PC-9 (cell line): Measurements from ENCODE around the gene ASB11. TPM values are rescaled to one million over a fixed set of nuclear protein-coding genes. Genes with fewer than 3 reads are reported as not detected.

ENCODE experiments used
- BruUV-seq: library from RNA; stranded (reverse); fragments of 400-500 nt; replicated peaks from 2 replicates; lab custom pipeline; 2021; lab: Mats Ljungman, UMichigan
- CTCF ChIA-PET: fragments of 300-600 bp; sonication (Branson Sonifier 250); formaldehyde crosslinking; loops from one replicate; lab custom pipeline; 2022; ENCODE audit warnings: antibody characterized with exemption; lab: Charles Lee
- POLR2A ChIA-PET: fragments of 300-600 bp; sonication (Branson Sonifier 250); formaldehyde crosslinking; loops from one replicate; lab custom pipeline; 2022; ENCODE audit warnings: antibody characterized with exemption; ENCODE audit not compliant: unreplicated experiment; lab: Charles Lee
- DNase-seq, 2 experiments: peaks; one replicate each; pipeline versions ENCODE4 v3.0.0 to v3.0.0-alpha.2; 2015 to 2022; ENCODE audit warnings: mixed read lengths in 1 of 2
- H2AFZ ChIP-seq: fragments of 200-600 bp; sonication (generic); 2 replicates; pipeline ENCODE4 v1.8.1; 2017; ENCODE audit warnings: antibody characterized with exemption
- H3F3A ChIP-seq: fragments of 200-600 bp; sonication (generic); 2 replicates; pipeline ENCODE4 v1.8.1; 2017; ENCODE audit warnings: antibody characterized with exemption, mild to moderate bottlenecking, low read depth; ENCODE audit not compliant: insufficient read depth
- H3K27ac ChIP-seq: fragments of 200-600 bp; sonication (generic); 2 replicates; pipeline ENCODE4 v1.6.1; 2016; ENCODE audit warnings: mixed run types
- H3K27me3 ChIP-seq: fragments of 200-600 bp; sonication (generic); 2 replicates; pipeline ENCODE4 v1.6.1; 2016; ENCODE audit warnings: low read depth, mixed run types; ENCODE audit not compliant: insufficient read depth
- H3K36me3 ChIP-seq: fragments of 200-600 bp; sonication (generic); 2 replicates; pipeline ENCODE4 v1.6.1; 2016; ENCODE audit warnings: low read depth, mixed run types
- H3K4me1 ChIP-seq: fragments of 200-600 bp; sonication (generic); replicated peaks from 2 replicates; pipeline ENCODE4 v1.6.1; 2016; ENCODE audit warnings: mixed run types; ENCODE audit not compliant: insufficient read depth
- H3K4me2 ChIP-seq: fragments of 200-600 bp; sonication (generic); 2 replicates; pipeline ENCODE4 v1.6.1; 2017; ENCODE audit warnings: mixed run types
- H3K4me3 ChIP-seq: fragments of 200-600 bp; sonication (generic); 2 replicates; pipeline ENCODE4 v1.6.1; 2016; ENCODE audit warnings: mixed run types
- H3K79me2 ChIP-seq: fragments of 200-600 bp; sonication (generic); 2 replicates; pipeline ENCODE4 v1.6.1; 2017; ENCODE audit warnings: low read depth, mixed run types
- H3K9me2 ChIP-seq: fragments of 200-600 bp; sonication (generic); 2 replicates; pipeline ENCODE4 v1.8.1; 2017; ENCODE audit warnings: mild to moderate bottlenecking; ENCODE audit not compliant: insufficient read depth
- H3K9me3 ChIP-seq: fragments of 200-600 bp; sonication (generic); 2 replicates; pipeline ENCODE4 v1.8.1; 2016; ENCODE audit warnings: low read depth; ENCODE audit not compliant: insufficient read depth
- H4K20me1 ChIP-seq: fragments of 200-600 bp; sonication (generic); 2 replicates; pipeline ENCODE4 v1.8.1; 2017; ENCODE audit not compliant: insufficient read depth
- EZH2 ChIP-seq: fragments of 200-600 bp; sonication (generic); IDR thresholded peaks from 2 replicates; pipeline ENCODE4 v1.8.0; 2017; ENCODE audit warnings: antibody characterized with exemption, low read depth
- intact Hi-C: fragments of 100-400 bp; cut with micrococcal nuclease; formaldehyde crosslinking; loops from one replicate; pipeline ENCODE4 v1.10.0; 2022; ENCODE audit not compliant: unreplicated experiment
- total RNA-seq: library from RNA; stranded (reverse); gene quantifications from 2 replicates; pipeline ENCODE4 v1.2.3, GENCODE V29; 2021
- TF ChIP-seq, protein P1 (sequence below): fragments of 200-600 bp; sonication (generic); conservative IDR thresholded peaks from 2 replicates; pipeline ENCODE4 v1.6.1; 2017; ENCODE audit warnings: mixed run types, antibody characterized with exemption, mild to moderate bottlenecking, moderate library complexity

The ASB11 gene
- total RNA-seq, 1 experiment from 2014 or later: not detected

DNA sequence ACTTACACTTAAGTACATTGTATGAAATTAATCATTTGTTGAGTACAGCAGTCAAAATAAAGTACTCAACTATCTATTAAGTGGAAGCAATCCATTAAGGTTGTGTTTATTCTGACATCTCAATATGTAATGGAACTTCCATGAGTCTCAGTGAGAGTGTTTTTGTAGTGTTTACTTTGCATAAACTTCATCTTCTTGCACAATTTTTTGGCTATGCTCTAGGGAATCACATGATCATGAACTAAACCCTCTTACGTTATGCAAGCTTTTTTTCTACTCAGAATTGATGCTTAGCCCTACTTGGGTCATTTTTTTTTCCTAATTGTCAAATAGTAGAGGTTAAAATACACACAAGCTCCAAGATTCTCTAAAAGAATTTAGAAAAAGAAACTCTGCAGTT lies 41.0 kb upstream of the ASB11 start:
- Histone ChIP-seq H3K4me3 (no peak overlapping the region), H3F3A (no peaks in the 10 kb centered on the region), H3K9me2 (no peaks in the 10 kb centered on the region), H3K36me3 (no peaks in the 10 kb centered on the region), H3K9me3 (no peaks in the 10 kb centered on the region), H4K20me1 (no peaks in the 10 kb centered on the region), H3K27me3 (no peaks in the 10 kb centered on the region), H3K79me2 (no peaks in the 10 kb centered on the region), H2AFZ (no peak overlapping the region), H3K27ac (no peak overlapping the region), H3K4me2 (no peak overlapping the region), H3K4me1 (no peaks in the 10 kb centered on the region)
- intact Hi-C loops: no loop called here
- TF ChIP-seq, protein P1, sequence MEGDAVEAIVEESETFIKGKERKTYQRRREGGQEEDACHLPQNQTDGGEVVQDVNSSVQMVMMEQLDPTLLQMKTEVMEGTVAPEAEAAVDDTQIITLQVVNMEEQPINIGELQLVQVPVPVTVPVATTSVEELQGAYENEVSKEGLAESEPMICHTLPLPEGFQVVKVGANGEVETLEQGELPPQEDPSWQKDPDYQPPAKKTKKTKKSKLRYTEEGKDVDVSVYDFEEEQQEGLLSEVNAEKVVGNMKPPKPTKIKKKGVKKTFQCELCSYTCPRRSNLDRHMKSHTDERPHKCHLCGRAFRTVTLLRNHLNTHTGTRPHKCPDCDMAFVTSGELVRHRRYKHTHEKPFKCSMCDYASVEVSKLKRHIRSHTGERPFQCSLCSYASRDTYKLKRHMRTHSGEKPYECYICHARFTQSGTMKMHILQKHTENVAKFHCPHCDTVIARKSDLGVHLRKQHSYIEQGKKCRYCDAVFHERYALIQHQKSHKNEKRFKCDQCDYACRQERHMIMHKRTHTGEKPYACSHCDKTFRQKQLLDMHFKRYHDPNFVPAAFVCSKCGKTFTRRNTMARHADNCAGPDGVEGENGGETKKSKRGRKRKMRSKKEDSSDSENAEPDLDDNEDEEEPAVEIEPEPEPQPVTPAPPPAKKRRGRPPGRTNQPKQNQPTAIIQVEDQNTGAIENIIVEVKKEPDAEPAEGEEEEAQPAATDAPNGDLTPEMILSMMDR: no peak
- TF ChIP-seq EZH2: no peak
- DNase-seq: no peak
- ChIA-PET POLR2A (no interaction called here), CTCF (no interaction called here)
- no TSS peak for BruUV-seq

- ChIA-PET POLR2A (no interaction called here), CTCF (no interaction called here)
- BruUV-seq: no TSS peak
These were observed 35.0 kb upstream of the ASB11 start for GRCh38 chrX:15350329-15350996.

DNA sequence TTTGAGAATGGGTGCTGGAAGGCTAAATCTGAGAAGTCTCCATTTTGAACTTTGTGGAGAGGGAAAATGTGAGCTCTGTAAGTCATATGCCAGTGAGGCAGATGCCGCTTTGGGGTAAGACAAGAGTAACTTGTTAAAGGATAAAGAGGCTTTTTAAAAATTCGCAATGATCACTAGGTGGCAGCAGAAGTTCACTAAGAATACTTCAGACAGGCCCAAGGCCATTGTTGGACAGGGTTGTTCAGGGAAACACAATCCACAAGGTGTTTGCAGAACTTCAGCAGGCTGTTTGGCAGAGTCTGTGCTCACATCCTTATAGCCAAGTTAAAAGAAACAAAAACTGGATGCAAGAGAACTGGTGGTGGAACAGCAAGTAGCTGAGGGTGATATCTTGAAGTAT lies 33.6 kb upstream of the ASB11 start:
- no peak overlapping the region for H2AFZ ChIP-seq
- no peak overlapping the region for H3K4me2 ChIP-seq
- no peaks in the 10 kb centered on the region for H3K36me3 ChIP-seq
- H4K20me1 ChIP-seq: no peaks in the 10 kb centered on the region
- no TSS peak for BruUV-seq
- H3K79me2 ChIP-seq: no peaks in the 10 kb centered on the region
- no peaks in the 10 kb centered on the region for H3F3A ChIP-seq
- TF ChIP-seq, protein P1: peak; percentile 72
- no peak for TF ChIP-seq EZH2
- no peak overlapping the region for H3K27ac ChIP-seq
- H3K4me3 ChIP-seq: no peak overlapping the region
- ChIA-PET POLR2A (interaction anchor here (0.7 kb wide), 1 partner anchor 156 kb away, joined by 3 read pairs; no protein-coding TSS in a partner anchor), CTCF (interaction anchor here (0.6 kb wide), 1 partner anchor 292 kb away, joined by 3 read pairs; no protein-coding TSS in a partner anchor)
- peak; percentile 16 to 57 for DNase-seq
- H3K9me2 ChIP-seq: no peaks in the 10 kb centered on the region
- no peaks in the 10 kb centered on the region for H3K4me1 ChIP-seq
- H3K27me3 ChIP-seq: no peaks in the 10 kb centered on the region
- H3K9me3 ChIP-seq: no peaks in the 10 kb centered on the region
- intact Hi-C loops: loop anchor here (1.0 kb wide), 2 partner anchors 49 to 216 kb away; no protein-coding TSS in a partner anchor

More at GRCh38 chrX:15350329-15350996, 35.0 kb upstream of the ASB11 start:
- Histone ChIP-seq H3K9me3 (no peaks in the 10 kb centered on the region), H3K79me2 (no peaks in the 10 kb centered on the region), H3F3A (no peaks in the 10 kb centered on the region), H3K36me3 (no peaks in the 10 kb centered on the region), H2AFZ (no peak overlapping the region), H3K4me1 (no peaks in the 10 kb centered on the region), H3K9me2 (no peaks in the 10 kb centered on the region), H3K27ac (no peak overlapping the region), H3K4me3 (no peak overlapping the region), H3K27me3 (no peaks in the 10 kb centered on the region), H4K20me1 (no peaks in the 10 kb centered on the region), H3K4me2 (no peak overlapping the region)
- TF ChIP-seq, protein P1: no peak
- TF ChIP-seq EZH2: no peak
- DNase-seq: no peak
- intact Hi-C loops: no loop called here
